GM21576 (cell line): ENCODE results near the gene KCNIP3.
"Not testable (repeated sequence)": the region's sequence is repeated elsewhere in the genome, so short reads cannot be mapped to it uniquely, and the experiment has no call there.

Experiments
- ATAC-seq: cut with Tn5 transposase; IDR thresholded peaks from one replicate; pipeline ENCODE4 v1.9.1; 2021; ENCODE audit warnings: mild to moderate bottlenecking, moderate library complexity; ENCODE audit not compliant: unreplicated experiment

Gene KCNIP3

GRCh38 chr2:95359501-95359930 is 62.4 kb downstream of the KCNIP3 start:
- no peak for ATAC-seq

- no peak for ATAC-seq
Measured at GRCh38 chr2:95361216-95361980, 64.3 kb downstream of the KCNIP3 start.

- ATAC-seq: no peak
Measured at GRCh38 chr2:95362486-95362885, 65.3 kb downstream of the KCNIP3 start.

GRCh38 chr2:95366514-95366913 is 69.4 kb downstream of the KCNIP3 start:
- no peak for ATAC-seq

GRCh38 chr2:95372216-95372829 is 75.2 kb downstream of the KCNIP3 start:
- no peak for ATAC-seq

GRCh38 chr2:95372845-95373244 is 75.7 kb downstream of the KCNIP3 start:
- ATAC-seq: no peak

- ATAC-seq: no peak
Measured at GRCh38 chr2:95374029-95374428, 76.9 kb downstream of the KCNIP3 start.

GRCh38 chr2:95374451-95374920 is 77.3 kb downstream of the KCNIP3 start:
- ATAC-seq: no peak

GRCh38 chr2:95374921-95375471 is 77.8 kb downstream of the KCNIP3 start:
- ATAC-seq: no peak

- no peak for ATAC-seq
Measured at GRCh38 chr2:95375532-95376150, 78.5 kb downstream of the KCNIP3 start.

GRCh38 chr2:95376311-95377215 is 79.4 kb downstream of the KCNIP3 start:
- ATAC-seq: no peak

- no peak for ATAC-seq
Measured at GRCh38 chr2:95377216-95378123, 80.3 kb downstream of the KCNIP3 start.

- not testable (repeated sequence) for ATAC-seq
Measured at GRCh38 chr2:95378281-95378680, 81.1 kb downstream of the KCNIP3 start.

- no peak for ATAC-seq
Measured at GRCh38 chr2:95379371-95379831, 82.3 kb downstream of the KCNIP3 start.

- ATAC-seq: no peak
Measured at GRCh38 chr2:95380280-95380679, 83.1 kb downstream of the KCNIP3 start.

- ATAC-seq: no peak
Measured at GRCh38 chr2:95380731-95381130, 83.6 kb downstream of the KCNIP3 start.

- no peak for ATAC-seq
Measured at GRCh38 chr2:95381212-95382191, 84.4 kb downstream of the KCNIP3 start.

GRCh38 chr2:95382192-95382591 is 85.0 kb downstream of the KCNIP3 start:
- no peak for ATAC-seq
